ENCODE measurements around the gene NHP2. TPM values are rescaled to one million over a fixed set of nuclear protein-coding genes. Genes with fewer than 3 reads are reported as not detected.
A peak's percentile ranks its signal among the peaks of the same experiment; 100 is the strongest.

The NHP2 gene
- total RNA-seq, 1 donor from 2014 or later = 149 TPM

DNA sequence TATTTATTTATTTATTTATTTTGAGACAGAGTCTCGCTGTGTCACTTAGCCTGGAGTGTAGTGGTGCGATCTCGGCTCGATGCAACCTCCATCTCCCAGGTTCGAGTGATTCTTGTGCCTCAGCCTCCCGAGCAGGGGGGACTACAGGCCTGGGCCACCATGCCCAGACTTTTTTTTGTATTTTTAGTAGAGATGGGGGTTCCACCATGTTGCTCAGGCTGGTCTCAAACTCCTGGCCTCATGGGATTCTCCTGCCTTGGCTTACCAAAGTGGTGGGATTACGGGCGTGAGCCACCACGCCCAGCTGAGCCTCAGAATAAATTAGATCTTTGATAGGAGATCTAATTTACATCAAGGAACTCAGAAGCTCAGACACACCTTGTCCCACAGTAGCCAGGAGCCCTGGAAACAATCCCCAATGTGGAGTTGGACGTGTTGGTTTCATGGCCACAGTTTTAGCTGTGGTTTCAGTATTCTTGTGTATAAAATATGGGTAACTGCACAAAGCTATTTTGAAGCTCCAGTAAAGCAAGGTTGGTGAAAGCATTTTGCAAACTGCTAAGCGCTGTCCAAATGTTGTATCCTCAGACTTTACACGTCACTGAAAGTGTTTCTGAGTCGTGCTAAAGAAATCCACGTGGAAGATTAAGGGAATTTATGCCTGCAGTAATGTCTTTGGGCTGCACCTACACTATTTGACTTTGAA lies 47.7 kb upstream of the NHP2 start:
- no peak for FAIRE-seq
- H3K36me3 Mint-ChIP-seq (ENCODE audit: low read depth, unreplicated experiment) = peaks cover 1% of the 10 kb centered on the region
- peaks cover 7% of the 10 kb centered on the region for H3K27me3 Mint-ChIP-seq (ENCODE audit: low read depth, unreplicated experiment)
- Histone ChIP-seq H3K4me2 (ENCODE audit: low read length) (peak overlapping the region; percentile 54), H3K4me3 (ENCODE audit: insufficient read depth, low read depth, low read length) (no peak overlapping the region), H3K9ac (ENCODE audit: low read length) (no peak overlapping the region), H2AFZ (ENCODE audit: low read depth, low read length) (no peak overlapping the region), H3K4me1 (ENCODE audit: insufficient read depth, low read length) (peaks cover 13% of the 10 kb centered on the region), H3K9me3 (ENCODE audit: insufficient read depth, low read depth, low read length) (no peaks in the 10 kb centered on the region), H3K36me3 (ENCODE audit: insufficient read depth, low read length) (peaks cover 8% of the 10 kb centered on the region), H3K79me2 (ENCODE audit: insufficient read depth, low read length) (peaks cover 24% of the 10 kb centered on the region), H3K27me3 (ENCODE audit: insufficient read depth, low read length) (no peaks in the 10 kb centered on the region), H3K27ac (ENCODE audit: low read depth, low read length) (no peak overlapping the region), H4K20me1 (ENCODE audit: insufficient read depth, low read length) (peaks cover 12% of the 10 kb centered on the region)
- H3K27ac Mint-ChIP-seq (ENCODE audit: unreplicated experiment) = no peak overlapping the region
- no peak overlapping the region for H3K4me3 Mint-ChIP-seq (ENCODE audit: unreplicated experiment)
- peak; percentile 34 for DNase-seq (ENCODE audit: low read depth)
- H3K9me3 Mint-ChIP-seq (ENCODE audit: unreplicated experiment) = no peaks in the 10 kb centered on the region
- peaks cover 15% of the 10 kb centered on the region for H3K4me1 Mint-ChIP-seq (ENCODE audit: low read depth, unreplicated experiment)
- no peak for TF ChIP-seq EZH2 (IDR thresholded peaks at IDR 0.05; ENCODE audit: insufficient read depth, low read length)
- TF ChIP-seq, protein P1, sequence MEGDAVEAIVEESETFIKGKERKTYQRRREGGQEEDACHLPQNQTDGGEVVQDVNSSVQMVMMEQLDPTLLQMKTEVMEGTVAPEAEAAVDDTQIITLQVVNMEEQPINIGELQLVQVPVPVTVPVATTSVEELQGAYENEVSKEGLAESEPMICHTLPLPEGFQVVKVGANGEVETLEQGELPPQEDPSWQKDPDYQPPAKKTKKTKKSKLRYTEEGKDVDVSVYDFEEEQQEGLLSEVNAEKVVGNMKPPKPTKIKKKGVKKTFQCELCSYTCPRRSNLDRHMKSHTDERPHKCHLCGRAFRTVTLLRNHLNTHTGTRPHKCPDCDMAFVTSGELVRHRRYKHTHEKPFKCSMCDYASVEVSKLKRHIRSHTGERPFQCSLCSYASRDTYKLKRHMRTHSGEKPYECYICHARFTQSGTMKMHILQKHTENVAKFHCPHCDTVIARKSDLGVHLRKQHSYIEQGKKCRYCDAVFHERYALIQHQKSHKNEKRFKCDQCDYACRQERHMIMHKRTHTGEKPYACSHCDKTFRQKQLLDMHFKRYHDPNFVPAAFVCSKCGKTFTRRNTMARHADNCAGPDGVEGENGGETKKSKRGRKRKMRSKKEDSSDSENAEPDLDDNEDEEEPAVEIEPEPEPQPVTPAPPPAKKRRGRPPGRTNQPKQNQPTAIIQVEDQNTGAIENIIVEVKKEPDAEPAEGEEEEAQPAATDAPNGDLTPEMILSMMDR (IDR thresholded peaks at IDR 0.05; ENCODE audit: insufficient read depth, low read depth, low read length) = no peak

DNA sequence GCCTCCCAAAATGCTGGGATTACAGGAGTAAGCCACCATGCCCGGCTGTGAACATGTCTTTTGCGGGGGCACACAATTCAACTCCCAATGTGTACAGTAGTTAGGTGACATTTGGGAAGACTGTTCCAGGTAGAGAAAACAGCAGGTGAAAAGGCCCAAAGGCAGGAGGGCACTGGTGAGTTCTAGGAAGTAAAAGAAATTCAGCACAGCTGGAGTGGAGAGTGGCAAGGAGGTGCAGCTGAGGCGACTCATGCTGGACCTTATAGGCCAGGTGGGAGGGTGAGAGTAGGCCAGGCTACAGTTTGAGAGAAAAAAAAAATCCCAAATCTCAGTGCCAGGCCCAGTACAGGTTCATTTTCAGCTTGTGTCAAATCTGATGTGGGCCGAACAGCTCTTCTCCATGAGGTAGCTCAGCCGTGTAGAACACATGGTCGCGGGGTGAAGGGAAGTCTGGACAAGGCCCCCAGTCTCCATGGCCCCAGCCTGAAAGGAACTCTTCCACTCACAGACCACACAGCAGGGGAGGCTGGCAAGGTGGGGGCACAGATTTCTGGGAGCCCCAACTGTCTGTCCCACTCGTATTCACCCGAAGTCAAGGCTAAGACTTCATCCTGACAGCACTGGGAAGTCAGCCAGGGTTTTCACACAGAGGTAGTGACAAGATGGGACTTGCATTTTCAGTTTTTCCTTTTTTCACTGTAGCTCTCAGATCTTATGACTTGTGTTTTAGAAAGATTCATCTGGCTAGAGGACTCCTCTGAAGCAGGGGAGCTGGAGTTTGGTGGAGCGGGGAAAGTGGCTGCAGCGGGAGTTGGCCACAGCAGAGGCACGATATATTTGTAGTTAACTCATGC lies 46.1 kb upstream of the NHP2 start:
- H3K27me3 Mint-ChIP-seq (ENCODE audit: low read depth, unreplicated experiment) = peaks cover 9% of the 10 kb centered on the region
- H3K27ac ChIP-seq (ENCODE audit: low read depth, low read length) = no peak overlapping the region
- H3K79me2 ChIP-seq (ENCODE audit: insufficient read depth, low read length) = peaks cover 9% of the 10 kb centered on the region
- H3K9me3 Mint-ChIP-seq (ENCODE audit: unreplicated experiment) = no peaks in the 10 kb centered on the region
- no peak overlapping the region for H3K4me2 ChIP-seq (ENCODE audit: low read length)
- no peaks in the 10 kb centered on the region for H3K9me3 ChIP-seq (ENCODE audit: insufficient read depth, low read depth, low read length)
- DNase-seq (ENCODE audit: low read depth) (no peak), FAIRE-seq (no peak)
- no peak overlapping the region for H3K4me3 Mint-ChIP-seq (ENCODE audit: unreplicated experiment)
- H3K36me3 ChIP-seq (ENCODE audit: insufficient read depth, low read length) = no peaks in the 10 kb centered on the region
- TF ChIP-seq, protein P1 (IDR thresholded peaks at IDR 0.05; ENCODE audit: insufficient read depth, low read depth, low read length) = no peak
- TF ChIP-seq EZH2 (IDR thresholded peaks at IDR 0.05; ENCODE audit: insufficient read depth, low read length) = no peak
- H3K4me1 Mint-ChIP-seq (ENCODE audit: low read depth, unreplicated experiment) = peaks cover 9% of the 10 kb centered on the region
- no peak overlapping the region for H2AFZ ChIP-seq (ENCODE audit: low read depth, low read length)
- peaks cover 2% of the 10 kb centered on the region for H3K27me3 ChIP-seq (ENCODE audit: insufficient read depth, low read length)
- no peak overlapping the region for H3K9ac ChIP-seq (ENCODE audit: low read length)
- no peak overlapping the region for H3K4me3 ChIP-seq (ENCODE audit: insufficient read depth, low read depth, low read length)
- H3K36me3 Mint-ChIP-seq (ENCODE audit: low read depth, unreplicated experiment) = no peaks in the 10 kb centered on the region
- H4K20me1 ChIP-seq (ENCODE audit: insufficient read depth, low read length) = no peaks in the 10 kb centered on the region
- H3K27ac Mint-ChIP-seq (ENCODE audit: unreplicated experiment) = peak overlapping the region; percentile 18
- H3K4me1 ChIP-seq (ENCODE audit: insufficient read depth, low read length) = peaks cover 8% of the 10 kb centered on the region
